Activated CD8-positive, alpha-beta memory T cell treated with anti-CD3 and anti-CD28 coated beads, Interleukin-2, amount 10 ng/mL, durations not matched to agents 7 days and 5 days (primary cell): Measurements from ENCODE around the gene MN1. TPM values are rescaled to one million over a fixed set of nuclear protein-coding genes. Genes with fewer than 3 reads are reported as not detected.

ENCODE experiments used
- ATAC-seq: fragments of 150-1000 bp; cut with Tn5 transposase; one replicate; pipeline ENCODE4 v1.10.0; 2021; ENCODE audit warnings: moderate library complexity
- CTCF ChIA-PET: fragments of 350-600 bp; sonication (Branson Sonifier 250); formaldehyde crosslinking; loops from one replicate; lab custom pipeline; 2021; ENCODE audit warnings: antibody characterized with exemption; lab: Charles Lee
- DNase-seq: peaks from one replicate; pipeline ENCODE4 v3.0.0-alpha.2; 2020
- H3K27ac Mint-ChIP-seq: one replicate; pipeline ENCODE4 v1.8.0; 2021; ENCODE audit warnings: mild to moderate bottlenecking, mixed read lengths
- H3K27me3 Mint-ChIP-seq: one replicate; pipeline ENCODE4 v1.8.0; 2021; ENCODE audit warnings: mixed read lengths
- H3K36me3 Mint-ChIP-seq: one replicate; pipeline ENCODE4 v1.8.0; 2021; ENCODE audit warnings: mild to moderate bottlenecking, mixed read lengths
- H3K4me1 Mint-ChIP-seq: one replicate; pipeline ENCODE4 v1.8.0; 2021; ENCODE audit warnings: mixed read lengths
- H3K4me3 Mint-ChIP-seq: one replicate; pipeline ENCODE4 v1.8.0; 2021; ENCODE audit warnings: mild to moderate bottlenecking, moderate library complexity, mixed read lengths
- H3K9me3 Mint-ChIP-seq: one replicate; pipeline ENCODE4 v1.8.0; 2022; ENCODE audit warnings: low read depth, mixed read lengths
- total RNA-seq, 2 experiments: library from RNA; stranded (reverse); gene quantifications; one replicate each; pipeline ENCODE4 v1.2.3, GENCODE V29; 2021

MN1 gene
- total RNA-seq, 2 experiments from 2014 or later = 0.14 to 0.29 TPM

- Mint-ChIP-seq H3K9me3 (no peaks in the 10 kb centered on the region), H3K36me3 (no peaks in the 10 kb centered on the region), H3K27ac (no peak overlapping the region), H3K27me3 (peaks cover 3% of the 10 kb centered on the region), H3K4me1 (no peaks in the 10 kb centered on the region), H3K4me3 (no peak overlapping the region)
- no peak for DNase-seq
- CTCF ChIA-PET = no interaction called here
- no peak for ATAC-seq
Observed at GRCh38 chr22:27791859-27792241, 9.7 kb downstream of the MN1 start.

- no peak overlapping the region for H3K4me3 Mint-ChIP-seq
- peaks cover 5% of the 10 kb centered on the region for H3K27me3 Mint-ChIP-seq
- H3K4me1 Mint-ChIP-seq = no peaks in the 10 kb centered on the region
- no peak for DNase-seq
- H3K36me3 Mint-ChIP-seq = no peaks in the 10 kb centered on the region
- H3K9me3 Mint-ChIP-seq = no peaks in the 10 kb centered on the region
- ATAC-seq = no peak
- no peak overlapping the region for H3K27ac Mint-ChIP-seq
- CTCF ChIA-PET = no interaction called here
Observed at GRCh38 chr22:27791159-27791858, 10.2 kb downstream of the MN1 start.

- CTCF ChIA-PET = no interaction called here
- H3K4me3 Mint-ChIP-seq = no peak overlapping the region
- H3K27me3 Mint-ChIP-seq = peaks cover 5% of the 10 kb centered on the region
Observed at GRCh38 chr22:27790376-27791158, 11.0 kb downstream of the MN1 start.

GRCh38 chr22:27788500-27789288, 12.9 kb downstream of the MN1 start:
- Mint-ChIP-seq H3K36me3 (no peaks in the 10 kb centered on the region), H3K27me3 (peaks cover 7% of the 10 kb centered on the region), H3K4me3 (no peak overlapping the region), H3K4me1 (no peaks in the 10 kb centered on the region), H3K27ac (no peak overlapping the region), H3K9me3 (no peaks in the 10 kb centered on the region)
- CTCF ChIA-PET = no interaction called here
- no peak for ATAC-seq
- DNase-seq = no peak

More at GRCh38 chr22:27790376-27791158, 11.0 kb downstream of the MN1 start:
- no peaks in the 10 kb centered on the region for H3K36me3 Mint-ChIP-seq
- H3K4me1 Mint-ChIP-seq = no peaks in the 10 kb centered on the region
- no peak overlapping the region for H3K27ac Mint-ChIP-seq
- DNase-seq (no peak), ATAC-seq (no peak)
- H3K9me3 Mint-ChIP-seq = no peaks in the 10 kb centered on the region

- Mint-ChIP-seq H3K4me1 (no peaks in the 10 kb centered on the region), H3K4me3 (no peak overlapping the region), H3K27ac (no peak overlapping the region), H3K9me3 (no peaks in the 10 kb centered on the region), H3K27me3 (peaks cover 7% of the 10 kb centered on the region), H3K36me3 (no peaks in the 10 kb centered on the region)
- ATAC-seq (no peak), DNase-seq (no peak)
- CTCF ChIA-PET = no interaction called here
Observed at GRCh38 chr22:27786965-27787364, 14.6 kb downstream of the MN1 start.

- Mint-ChIP-seq H3K4me3 (no peak overlapping the region), H3K27me3 (peaks cover 7% of the 10 kb centered on the region), H3K9me3 (no peaks in the 10 kb centered on the region), H3K4me1 (no peaks in the 10 kb centered on the region), H3K27ac (no peak overlapping the region), H3K36me3 (no peaks in the 10 kb centered on the region)
- CTCF ChIA-PET = no interaction called here
- no peak for DNase-seq
- no peak for ATAC-seq
Observed at GRCh38 chr22:27786291-27786932, 15.1 kb downstream of the MN1 start.

- ATAC-seq (no peak), DNase-seq (no peak)
- Mint-ChIP-seq H3K9me3 (no peaks in the 10 kb centered on the region), H3K4me1 (no peaks in the 10 kb centered on the region), H3K27me3 (peaks cover 7% of the 10 kb centered on the region), H3K36me3 (no peaks in the 10 kb centered on the region), H3K4me3 (no peak overlapping the region), H3K27ac (no peak overlapping the region)
- CTCF ChIA-PET = no interaction called here
Observed at GRCh38 chr22:27785831-27786230, 15.7 kb downstream of the MN1 start.

GRCh38 chr22:27784120-27784475, 17.5 kb downstream of the MN1 start:
- ATAC-seq (no peak), DNase-seq (no peak)
- Mint-ChIP-seq H3K36me3 (no peaks in the 10 kb centered on the region), H3K27ac (no peak overlapping the region), H3K4me1 (no peaks in the 10 kb centered on the region), H3K4me3 (no peak overlapping the region), H3K27me3 (peaks cover 7% of the 10 kb centered on the region), H3K9me3 (no peaks in the 10 kb centered on the region)
- CTCF ChIA-PET = no interaction called here

GRCh38 chr22:27783436-27784119, 18.0 kb downstream of the MN1 start:
- Mint-ChIP-seq H3K9me3 (no peaks in the 10 kb centered on the region), H3K27me3 (peaks cover 7% of the 10 kb centered on the region), H3K36me3 (no peaks in the 10 kb centered on the region), H3K27ac (no peak overlapping the region), H3K4me3 (no peak overlapping the region), H3K4me1 (no peaks in the 10 kb centered on the region)
- ATAC-seq = no peak
- no peak for DNase-seq
- CTCF ChIA-PET = no interaction called here

- CTCF ChIA-PET = no interaction called here
- H3K4me1 Mint-ChIP-seq = no peaks in the 10 kb centered on the region
- H3K9me3 Mint-ChIP-seq = no peaks in the 10 kb centered on the region
- H3K27me3 Mint-ChIP-seq = peaks cover 7% of the 10 kb centered on the region
- no peak for ATAC-seq
- no peak overlapping the region for H3K4me3 Mint-ChIP-seq
- no peak for DNase-seq
- H3K27ac Mint-ChIP-seq = no peak overlapping the region
- H3K36me3 Mint-ChIP-seq = no peaks in the 10 kb centered on the region
Observed at GRCh38 chr22:27782088-27782487, 19.5 kb downstream of the MN1 start.

GRCh38 chr22:27780161-27780575, 21.4 kb downstream of the MN1 start:
- CTCF ChIA-PET = no interaction called here
- no peak for ATAC-seq
- no peaks in the 10 kb centered on the region for H3K9me3 Mint-ChIP-seq

GRCh38 chr22:27779643-27780042, 21.9 kb downstream of the MN1 start:
- no peak overlapping the region for H3K27ac Mint-ChIP-seq
- H3K4me3 Mint-ChIP-seq = no peak overlapping the region
- DNase-seq = no peak
- peaks cover 9% of the 10 kb centered on the region for H3K27me3 Mint-ChIP-seq
- H3K4me1 Mint-ChIP-seq = no peaks in the 10 kb centered on the region
- CTCF ChIA-PET = no interaction called here
- no peak for ATAC-seq
- H3K36me3 Mint-ChIP-seq = no peaks in the 10 kb centered on the region
- H3K9me3 Mint-ChIP-seq = no peaks in the 10 kb centered on the region

More at GRCh38 chr22:27780161-27780575, 21.4 kb downstream of the MN1 start:
- H3K36me3 Mint-ChIP-seq = no peaks in the 10 kb centered on the region
- peaks cover 9% of the 10 kb centered on the region for H3K27me3 Mint-ChIP-seq
- no peak overlapping the region for H3K4me3 Mint-ChIP-seq
- no peak overlapping the region for H3K27ac Mint-ChIP-seq
- DNase-seq = no peak
- H3K4me1 Mint-ChIP-seq = no peaks in the 10 kb centered on the region
